Ascending aorta (tissue), 2 donors: ENCODE measurements around the gene METTL14. TPM values are rescaled to one million over a fixed set of nuclear protein-coding genes. Genes with fewer than 3 reads are reported as not detected.

Experiments
- DNase-seq, 2 donors: peaks; one replicate each; pipeline ENCODE4 v3.0.0-alpha.2; 2019; ENCODE audit warnings: low spot score in 2 of 2
- H3K27ac ChIP-seq, 2 donors: fragments of 200-600 bp; sonication (generic); one replicate each; pipeline ENCODE4 v1.5.1; 2016 to 2017; ENCODE audit warnings: mild to moderate bottlenecking in 1 of 2
- H3K27me3 ChIP-seq: fragments of 200-600 bp; sonication (generic); one replicate; pipeline ENCODE4 v1.5.1; 2017
- H3K36me3 ChIP-seq, 2 donors: fragments of 200-600 bp; sonication (generic); one replicate each; pipeline ENCODE4 v1.5.1; 2016
- H3K4me1 ChIP-seq, 2 donors: fragments of 200-600 bp; sonication (generic); one replicate each; pipeline ENCODE4 v1.5.1; 2016 to 2017; ENCODE audit warnings: mild to moderate bottlenecking in 1 of 2
- H3K4me3 ChIP-seq, 2 donors: fragments of 200-600 bp; sonication (generic); one replicate each; pipeline ENCODE4 v1.5.1; 2016 to 2017; ENCODE audit warnings: mild to moderate bottlenecking in 1 of 2
- H3K9me3 ChIP-seq, 2 donors: fragments of 200-600 bp; sonication (generic); one replicate each; pipeline ENCODE4 v1.5.1; 2016
- intact Hi-C: fragments of 100-400 bp; cut with DNase I; formaldehyde crosslinking; loops from one replicate; pipeline ENCODE4 v1.15.1; 2023
- total RNA-seq: library from RNA; depleted of rRNA; stranded (reverse); fragments of >200 nt; gene quantifications from one replicate; pipeline ENCODE4 v1.1.0, GENCODE V29; 2016
- TF ChIP-seq, protein P1 (sequence below), 3 experiments: fragments of 200-600 bp in 2 of 3; fragments of 450-650 bp in 1 of 3; sonication (generic) in 2 of 3; IDR thresholded peaks; one replicate each; pipeline ENCODE4 v1.5.1; 2016 to 2019; ENCODE audit warnings: antibody characterized with exemption in 3 of 3, mild to moderate bottlenecking in 1 of 3, moderate library complexity in 1 of 3

Gene METTL14
- total RNA-seq, 1 donor from 2014 or later, result 2.4 TPM

DNA sequence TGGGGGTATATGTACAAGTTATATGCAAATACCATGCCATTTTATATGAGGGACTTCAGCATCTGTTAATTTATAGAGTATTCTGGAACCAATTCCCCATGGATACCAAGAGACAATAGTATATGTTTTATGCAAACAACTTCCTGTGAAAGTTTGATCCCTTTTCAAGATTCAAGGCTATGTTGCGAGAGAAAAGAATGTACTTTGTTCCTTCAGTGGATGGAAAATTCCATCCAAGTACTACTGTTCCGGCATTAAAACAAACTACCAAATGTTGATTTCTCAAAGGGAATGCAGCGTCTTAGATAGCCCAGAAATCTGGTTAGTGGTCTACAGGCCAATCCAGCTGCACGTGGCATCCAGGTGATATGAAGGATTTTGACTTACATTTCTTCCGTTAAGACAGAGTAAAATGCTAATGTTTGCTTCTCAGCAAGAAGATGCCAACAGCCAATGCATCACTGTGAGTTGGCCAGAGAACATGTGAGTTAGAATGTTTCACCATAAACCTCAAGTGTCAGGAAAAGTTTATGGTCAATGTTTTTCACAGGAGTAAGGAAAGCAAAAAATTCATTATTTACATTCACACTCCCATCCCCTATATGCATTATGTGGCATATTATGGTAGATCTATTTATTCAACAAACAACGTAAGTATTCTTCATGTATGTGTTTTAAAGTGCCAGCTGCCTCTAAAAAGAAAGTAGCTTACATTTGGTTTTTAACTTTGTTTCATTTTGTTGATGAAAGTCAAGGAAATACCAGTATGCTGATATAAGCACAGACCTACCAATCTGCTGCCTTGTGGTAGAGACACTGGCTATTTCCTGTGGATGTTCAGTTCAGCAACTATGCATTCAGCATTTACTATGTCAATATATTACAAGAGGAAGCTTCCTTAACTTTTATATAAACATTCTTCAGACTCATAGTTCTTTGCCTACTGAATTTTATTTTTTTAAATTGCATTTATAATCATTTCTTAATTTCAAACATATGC is 44.4 kb downstream of the METTL14 start:
- Histone ChIP-seq H3K4me3 (no peak overlapping the region), H3K4me1 (no peaks in the 10 kb centered on the region), H3K27ac (no peak overlapping the region), H3K36me3 (peaks cover 67 to 83% of the 10 kb centered on the region in 2 donors), H3K9me3 (no peaks in the 10 kb centered on the region), H3K27me3 (no peaks in the 10 kb centered on the region)
- DNase-seq, result no peak
- intact Hi-C loops, result no loop called here
- TF ChIP-seq, protein P1, sequence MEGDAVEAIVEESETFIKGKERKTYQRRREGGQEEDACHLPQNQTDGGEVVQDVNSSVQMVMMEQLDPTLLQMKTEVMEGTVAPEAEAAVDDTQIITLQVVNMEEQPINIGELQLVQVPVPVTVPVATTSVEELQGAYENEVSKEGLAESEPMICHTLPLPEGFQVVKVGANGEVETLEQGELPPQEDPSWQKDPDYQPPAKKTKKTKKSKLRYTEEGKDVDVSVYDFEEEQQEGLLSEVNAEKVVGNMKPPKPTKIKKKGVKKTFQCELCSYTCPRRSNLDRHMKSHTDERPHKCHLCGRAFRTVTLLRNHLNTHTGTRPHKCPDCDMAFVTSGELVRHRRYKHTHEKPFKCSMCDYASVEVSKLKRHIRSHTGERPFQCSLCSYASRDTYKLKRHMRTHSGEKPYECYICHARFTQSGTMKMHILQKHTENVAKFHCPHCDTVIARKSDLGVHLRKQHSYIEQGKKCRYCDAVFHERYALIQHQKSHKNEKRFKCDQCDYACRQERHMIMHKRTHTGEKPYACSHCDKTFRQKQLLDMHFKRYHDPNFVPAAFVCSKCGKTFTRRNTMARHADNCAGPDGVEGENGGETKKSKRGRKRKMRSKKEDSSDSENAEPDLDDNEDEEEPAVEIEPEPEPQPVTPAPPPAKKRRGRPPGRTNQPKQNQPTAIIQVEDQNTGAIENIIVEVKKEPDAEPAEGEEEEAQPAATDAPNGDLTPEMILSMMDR (IDR thresholded peaks at IDR 0.05), result no peak

DNA sequence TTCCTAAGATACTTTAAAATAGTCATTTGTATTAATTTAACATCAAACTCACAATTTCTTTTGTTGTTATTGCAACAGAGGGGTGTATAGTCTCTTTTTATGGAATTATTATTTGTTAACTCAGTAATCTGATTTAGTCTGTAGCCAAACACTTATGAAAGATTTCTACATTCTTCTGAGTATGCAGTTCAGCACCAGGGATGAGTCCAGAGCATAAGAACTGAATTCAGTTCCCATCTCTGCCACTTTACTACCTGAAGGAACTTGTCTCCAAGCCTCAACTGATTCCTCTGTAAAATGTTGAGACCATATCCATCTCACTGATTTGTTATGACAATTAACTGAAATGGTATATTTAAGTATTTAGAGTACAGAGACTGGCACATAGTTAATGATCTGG is 45.5 kb downstream of the METTL14 start:
- Histone ChIP-seq H3K36me3 (peaks cover 60 to 72% of the 10 kb centered on the region in 2 donors), H3K27me3 (no peaks in the 10 kb centered on the region), H3K27ac (no peak overlapping the region), H3K9me3 (no peaks in the 10 kb centered on the region), H3K4me3 (no peak overlapping the region), H3K4me1 (no peaks in the 10 kb centered on the region)
- intact Hi-C loops, result no loop called here
- no peak for DNase-seq
- TF ChIP-seq, protein P1 (IDR thresholded peaks at IDR 0.05), result no peak

DNA sequence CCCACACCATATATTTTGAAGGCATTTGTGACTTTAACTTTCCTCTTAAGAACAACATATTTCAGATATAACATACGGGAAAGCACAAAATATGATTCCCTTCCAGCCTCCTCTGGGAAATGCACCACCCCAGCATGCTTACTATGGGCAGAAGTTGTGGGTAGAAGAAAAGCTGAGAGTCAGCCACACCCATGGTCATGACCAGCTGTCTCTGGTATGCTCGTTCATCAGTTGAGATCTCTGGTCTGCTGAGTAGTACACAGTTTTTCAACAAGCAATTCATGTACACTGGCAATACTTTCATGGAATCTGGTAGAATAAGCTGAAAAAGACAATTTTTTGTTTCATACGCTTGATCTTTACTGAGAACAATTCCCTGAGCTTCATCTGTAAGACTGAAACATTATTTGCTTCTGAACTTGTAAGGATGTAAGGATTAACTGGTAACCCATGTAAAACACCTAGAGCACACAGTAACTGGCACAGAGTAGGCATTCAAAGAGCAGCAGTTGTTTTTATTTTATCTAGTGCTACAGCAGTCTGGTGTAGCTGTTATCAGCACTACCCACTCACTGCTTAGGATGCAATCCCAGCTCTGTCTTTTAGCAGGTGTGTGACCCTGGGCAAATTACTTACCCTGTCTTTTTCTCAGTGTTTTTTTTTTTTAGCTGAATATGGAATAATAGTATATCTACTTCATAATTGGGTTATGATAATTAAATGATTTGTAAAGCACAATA is 47.6 kb downstream of the METTL14 start:
- TF ChIP-seq, protein P1 (IDR thresholded peaks at IDR 0.05), result no peak
- H3K27ac ChIP-seq, result no peak overlapping the region
- peaks cover 57 to 69% of the 10 kb centered on the region in 2 donors for H3K36me3 ChIP-seq
- no peaks in the 10 kb centered on the region for H3K4me1 ChIP-seq
- no peaks in the 10 kb centered on the region for H3K27me3 ChIP-seq
- no peak for DNase-seq
- no peaks in the 10 kb centered on the region for H3K9me3 ChIP-seq
- intact Hi-C loops, result no loop called here
- H3K4me3 ChIP-seq, result no peak overlapping the region

DNA sequence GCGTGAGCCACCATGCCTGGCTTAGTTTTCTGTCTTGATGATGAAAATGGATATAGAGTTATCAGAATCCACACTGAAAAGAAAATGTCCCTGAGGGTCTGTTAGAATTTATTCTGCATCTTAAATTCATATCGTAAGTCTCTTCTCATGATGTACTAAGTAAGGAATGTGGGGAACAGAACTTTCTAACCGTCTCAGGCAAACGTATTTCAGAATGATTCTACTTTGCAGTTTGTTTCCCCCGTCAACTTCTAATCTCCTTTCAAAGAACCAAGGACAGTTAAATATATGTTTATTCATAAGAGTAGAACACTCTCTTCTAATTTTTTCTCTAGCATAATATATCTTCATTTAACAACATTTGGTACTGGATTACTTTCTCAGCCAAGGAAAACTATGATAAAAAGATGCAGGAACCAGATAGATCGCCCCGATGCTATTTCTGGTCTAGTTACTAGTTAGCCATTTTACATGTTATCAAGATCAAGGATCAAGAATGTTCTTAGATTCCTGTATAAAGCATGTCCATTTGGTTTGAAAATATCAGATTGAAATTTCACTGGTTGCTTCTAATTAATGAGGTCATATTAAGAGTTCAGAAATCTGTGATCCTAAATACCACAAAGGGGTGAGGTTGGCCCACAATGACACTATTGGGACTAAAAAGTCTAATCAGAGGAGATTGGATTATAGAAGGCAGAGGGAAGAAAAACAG is 49.5 kb downstream of the METTL14 start:
- H3K4me3 ChIP-seq, result no peak overlapping the region
- TF ChIP-seq, protein P1 (IDR thresholded peaks at IDR 0.05), result no peak
- H3K27ac ChIP-seq, result no peak overlapping the region
- H3K36me3 ChIP-seq, result peaks cover 64 to 68% of the 10 kb centered on the region in 2 donors
- H3K9me3 ChIP-seq, result no peaks in the 10 kb centered on the region
- DNase-seq, result no peak
- no peaks in the 10 kb centered on the region for H3K27me3 ChIP-seq
- intact Hi-C loops, result no loop called here
- H3K4me1 ChIP-seq, result no peaks in the 10 kb centered on the region

DNA sequence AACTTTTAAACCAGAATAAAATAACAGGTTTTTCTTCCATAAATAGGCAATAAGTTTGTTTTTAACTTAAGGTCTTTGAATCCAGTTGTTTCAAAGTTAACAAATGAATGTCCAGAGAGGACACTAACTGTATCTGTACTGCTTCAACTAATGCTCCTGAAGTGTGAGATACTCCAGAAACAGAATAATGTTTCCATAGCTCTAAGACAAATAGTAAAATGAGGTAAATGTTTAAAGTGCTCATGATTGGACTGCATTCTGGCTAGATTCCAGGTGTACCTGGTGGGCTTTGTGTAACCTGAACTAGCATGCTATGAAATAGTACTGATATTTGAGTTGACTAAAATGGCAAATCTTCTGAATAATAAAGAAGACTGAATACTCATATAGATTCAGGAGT is 51.7 kb downstream of the METTL14 start:
- no peaks in the 10 kb centered on the region for H3K4me1 ChIP-seq
- intact Hi-C loops, result no loop called here

More for the DNA sequence above, 51.7 kb downstream of the METTL14 start:
- H3K36me3 ChIP-seq, result peaks cover 53 to 59% of the 10 kb centered on the region in 2 donors
- no peak for DNase-seq
- no peaks in the 10 kb centered on the region for H3K27me3 ChIP-seq
- H3K27ac ChIP-seq, result no peak overlapping the region
- H3K4me3 ChIP-seq, result no peak overlapping the region
- TF ChIP-seq, protein P1 (IDR thresholded peaks at IDR 0.05), result no peak
- H3K9me3 ChIP-seq, result no peaks in the 10 kb centered on the region
